ENCODE results near the gene GTF2IRD1.

GRCh38 chr7:74454925-74455288 is 1.2 kb downstream of the GTF2IRD1 start:
- no peak for TF ChIP-seq REST (IDR thresholded peaks at IDR 0.05; ENCODE audit: insufficient read depth in 1 of 2, low read depth in 2 of 2, low read length in 2 of 2)
- no peak for TF ChIP-seq TAF1 (IDR thresholded peaks at IDR 0.05; ENCODE audit: borderline replicate concordance, insufficient read depth, low read length)

All from PFSK-1 (cell line).